NB4 (cell line): ENCODE results near the gene FN3K.

Source experiments
- DNase-seq: peaks from one replicate; pipeline ENCODE4 v3.0.0; 2010; ENCODE audit warnings: low read depth
- H3K4me3 ChIP-seq: one replicate; pipeline ENCODE4 v1.5.1; 2011; ENCODE audit warnings: mild to moderate bottlenecking, low read depth, low read length, moderate library complexity
- MAX ChIP-seq: IDR thresholded peaks from 2 replicates; pipeline ENCODE4 v1.6.1; 2011; ENCODE audit warnings: low read depth, low read length
- MYC ChIP-seq: IDR thresholded peaks from 2 replicates; pipeline ENCODE4 v1.6.1; 2011; ENCODE audit warnings: low read depth, low read length
- POLR2A ChIP-seq: IDR thresholded peaks from 2 replicates; pipeline ENCODE4 v1.6.1; 2011; ENCODE audit warnings: mild to moderate bottlenecking; ENCODE audit not compliant: insufficient read length; ENCODE audit errors: extremely low read depth
- TF ChIP-seq, protein P1 (sequence below): IDR thresholded peaks from one replicate; pipeline ENCODE4 v1.5.1; 2012; ENCODE audit warnings: low read depth, low read length

The FN3K gene

GRCh38 chr17:82786427-82786826 is 51.0 kb downstream of the FN3K start:
- no peak for TF ChIP-seq POLR2A
- TF ChIP-seq, protein P1, sequence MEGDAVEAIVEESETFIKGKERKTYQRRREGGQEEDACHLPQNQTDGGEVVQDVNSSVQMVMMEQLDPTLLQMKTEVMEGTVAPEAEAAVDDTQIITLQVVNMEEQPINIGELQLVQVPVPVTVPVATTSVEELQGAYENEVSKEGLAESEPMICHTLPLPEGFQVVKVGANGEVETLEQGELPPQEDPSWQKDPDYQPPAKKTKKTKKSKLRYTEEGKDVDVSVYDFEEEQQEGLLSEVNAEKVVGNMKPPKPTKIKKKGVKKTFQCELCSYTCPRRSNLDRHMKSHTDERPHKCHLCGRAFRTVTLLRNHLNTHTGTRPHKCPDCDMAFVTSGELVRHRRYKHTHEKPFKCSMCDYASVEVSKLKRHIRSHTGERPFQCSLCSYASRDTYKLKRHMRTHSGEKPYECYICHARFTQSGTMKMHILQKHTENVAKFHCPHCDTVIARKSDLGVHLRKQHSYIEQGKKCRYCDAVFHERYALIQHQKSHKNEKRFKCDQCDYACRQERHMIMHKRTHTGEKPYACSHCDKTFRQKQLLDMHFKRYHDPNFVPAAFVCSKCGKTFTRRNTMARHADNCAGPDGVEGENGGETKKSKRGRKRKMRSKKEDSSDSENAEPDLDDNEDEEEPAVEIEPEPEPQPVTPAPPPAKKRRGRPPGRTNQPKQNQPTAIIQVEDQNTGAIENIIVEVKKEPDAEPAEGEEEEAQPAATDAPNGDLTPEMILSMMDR: no peak
- H3K4me3 ChIP-seq: no peak overlapping the region
- no peak for DNase-seq

- DNase-seq: no peak
- no peak for TF ChIP-seq MAX
- TF ChIP-seq, protein P1: no peak
- TF ChIP-seq POLR2A: no peak
- no peak for TF ChIP-seq MYC
- no peak overlapping the region for H3K4me3 ChIP-seq
Observed at GRCh38 chr17:82787081-82787848, 51.9 kb downstream of the FN3K start.

DNA sequence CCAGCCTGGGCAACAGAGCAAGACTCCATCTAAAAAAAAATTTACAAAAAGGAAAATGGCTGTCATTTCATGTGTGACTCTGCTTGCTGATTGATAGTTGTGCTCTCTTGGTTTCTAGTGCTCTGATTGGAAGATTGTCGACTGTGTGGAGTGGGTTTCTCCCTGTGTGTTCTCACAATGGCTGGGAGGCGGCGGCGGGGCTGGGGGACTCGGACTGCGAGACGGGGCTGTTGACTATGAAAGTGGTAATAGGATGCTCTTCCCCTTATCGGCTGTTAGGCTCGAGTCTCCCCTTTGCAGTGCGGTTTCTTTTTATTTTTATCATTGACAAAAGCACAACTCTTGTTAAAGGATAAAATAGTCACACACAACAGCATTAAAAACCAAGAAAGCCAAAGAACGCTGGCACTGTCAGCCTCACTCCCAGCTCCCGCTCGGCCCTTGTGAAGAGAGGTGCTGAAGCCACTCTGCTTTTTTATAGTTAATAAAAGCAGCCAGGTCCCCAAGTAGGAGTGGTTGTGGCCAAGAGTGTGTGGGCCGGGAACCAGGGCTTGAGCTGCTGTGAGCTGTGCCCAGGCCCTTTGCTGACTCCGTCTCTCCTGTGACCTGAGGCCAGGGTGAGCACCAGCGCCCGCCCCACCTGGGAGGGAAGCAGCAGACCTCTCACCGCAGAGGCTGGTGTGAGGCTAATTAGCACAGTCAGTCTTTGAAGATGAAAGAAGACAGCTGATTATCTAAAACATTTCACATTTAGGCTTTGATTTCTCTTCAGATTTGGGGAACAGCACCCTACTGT is 53.0 kb downstream of the FN3K start:
- TF ChIP-seq, protein P1: no peak
- TF ChIP-seq MAX (no peak), MYC (no peak)
- no peak for DNase-seq
- no peak overlapping the region for H3K4me3 ChIP-seq

DNA sequence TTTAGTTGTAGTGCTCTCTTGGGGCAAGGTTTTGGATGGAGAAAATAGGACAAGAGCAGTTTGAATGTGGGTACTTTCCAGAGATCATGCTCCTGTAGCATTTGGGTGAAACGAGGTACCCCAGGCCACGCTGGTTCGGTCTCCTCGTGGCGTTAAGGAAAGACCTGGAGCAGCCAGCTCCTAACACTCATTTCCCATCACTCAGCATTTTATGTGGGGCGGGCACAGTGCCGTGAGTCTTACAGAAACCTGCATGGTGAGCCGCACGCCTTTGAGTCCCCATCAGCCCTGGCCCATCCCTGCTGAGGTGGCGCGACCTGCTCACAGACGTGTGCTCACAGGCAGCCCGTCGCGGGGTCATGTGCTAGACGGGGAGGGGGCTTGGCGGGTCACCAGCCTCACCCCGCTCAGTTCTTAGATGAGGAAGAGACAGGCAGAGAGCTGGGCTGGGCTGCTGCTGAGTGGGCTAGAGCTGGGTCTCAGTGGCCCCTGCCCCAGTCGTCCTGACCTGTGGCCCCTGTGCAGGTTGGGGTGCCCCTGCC is 53.7 kb downstream of the FN3K start:
- TF ChIP-seq MYC (no peak), POLR2A (no peak), MAX (no peak)
- TF ChIP-seq, protein P1: no peak
- no peak overlapping the region for H3K4me3 ChIP-seq
- DNase-seq: no peak

DNA sequence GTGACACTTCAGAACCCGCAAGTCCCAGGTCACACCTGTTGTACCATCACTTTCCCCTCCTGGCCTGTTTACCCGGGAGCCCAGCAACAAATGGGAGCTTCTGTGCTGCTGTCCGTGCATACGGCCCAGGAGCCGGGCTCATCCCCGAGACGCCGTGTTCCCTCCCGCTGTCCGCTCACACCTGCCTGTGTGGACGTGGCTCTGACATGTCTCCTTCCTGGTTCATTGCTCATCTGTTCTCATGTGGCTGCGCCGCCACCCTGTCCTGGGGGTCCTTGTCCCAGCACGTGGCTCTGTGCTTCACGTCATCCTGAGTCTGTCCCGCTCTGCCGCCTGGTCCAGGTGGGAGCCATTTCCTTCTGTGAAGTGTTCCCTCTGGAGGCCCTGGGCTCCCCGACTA is 54.4 kb downstream of the FN3K start:
- H3K4me3 ChIP-seq: no peak overlapping the region
- DNase-seq: no peak
- no peak for TF ChIP-seq MYC
- TF ChIP-seq POLR2A: no peak
- TF ChIP-seq, protein P1: no peak
- TF ChIP-seq MAX: no peak
